Posterior vena cava (tissue), 2 donors: ENCODE data around the gene SYTL3. TPM values are rescaled to one million over a fixed set of nuclear protein-coding genes. Genes with fewer than 3 reads are reported as not detected.

ENCODE experiments used
- DNase-seq: peaks from one replicate; pipeline ENCODE4 v3.0.0-alpha.2; 2020; ENCODE audit warnings: low spot score
- intact Hi-C, 2 donors: fragments of 100-400 bp; cut with DNase I; formaldehyde crosslinking; loops; one replicate each; pipeline versions ENCODE4 v1.14.1 to v1.14.2; 2022 to 2023
- total RNA-seq, 2 donors: library from RNA; stranded (reverse); fragmentation: NEBNext Ultra II Directional; extraction: Animal tissue kit (Norgen Biotek cat#: 25700); gene quantifications; one replicate each; pipeline ENCODE4 v1.2.1, GENCODE V29; 2021
- donor health status: DM: yes; HTN: yes; CAD: no.
- donor health status: DM: yes; HTN: yes; CAD: no.

SYTL3 gene
- total RNA-seq, 2 donors from 2014 or later = 2.0 to 6.5 TPM

GRCh38 chr6:158762787-158763433 lies 113.1 kb downstream of the SYTL3 start:
- intact Hi-C loops = no loop called here
- no peak for DNase-seq

GRCh38 chr6:158763434-158764182 lies 113.8 kb downstream of the SYTL3 start:
- no peak for DNase-seq
- intact Hi-C loops = no loop called here

GRCh38 chr6:158764183-158764849 lies 114.5 kb downstream of the SYTL3 start:
- no peak for DNase-seq
- intact Hi-C loops = no loop called here

GRCh38 chr6:158764926-158765325 lies 115.1 kb downstream of the SYTL3 start:
- no peak for DNase-seq
- intact Hi-C loops = no loop called here

GRCh38 chr6:158765499-158766068 lies 115.7 kb downstream of the SYTL3 start:
- intact Hi-C loops = no loop called here
- DNase-seq = no peak

GRCh38 chr6:158766621-158767455 lies 117.0 kb downstream of the SYTL3 start:
- intact Hi-C loops = no loop called here

GRCh38 chr6:158767709-158768108 lies 117.9 kb downstream of the SYTL3 start:
- intact Hi-C loops = no loop called here
- no peak for DNase-seq

More at GRCh38 chr6:158766621-158767455, 117.0 kb downstream of the SYTL3 start:
- DNase-seq = no peak

- intact Hi-C loops = no loop called here
- DNase-seq = no peak
Measured at GRCh38 chr6:158768436-158768835, 118.6 kb downstream of the SYTL3 start.

GRCh38 chr6:158769234-158769770 lies 119.4 kb downstream of the SYTL3 start:
- no peak for DNase-seq

GRCh38 chr6:158769771-158770432 lies 120.0 kb downstream of the SYTL3 start:
- intact Hi-C loops = no loop called here
- no peak for DNase-seq

More at GRCh38 chr6:158769234-158769770, 119.4 kb downstream of the SYTL3 start:
- intact Hi-C loops = no loop called here

- intact Hi-C loops = no loop called here
- no peak for DNase-seq
Measured at GRCh38 chr6:158770533-158771330, 120.9 kb downstream of the SYTL3 start.

GRCh38 chr6:158771399-158772152 lies 121.7 kb downstream of the SYTL3 start:
- intact Hi-C loops = no loop called here
- no peak for DNase-seq

GRCh38 chr6:158772172-158772571 lies 122.3 kb downstream of the SYTL3 start:
- intact Hi-C loops = no loop called here
- no peak for DNase-seq

- intact Hi-C loops = no loop called here
- no peak for DNase-seq
Measured at GRCh38 chr6:158772851-158773371, 123.1 kb downstream of the SYTL3 start.

GRCh38 chr6:158773581-158774449 lies 124.0 kb downstream of the SYTL3 start:
- DNase-seq = no peak
- intact Hi-C loops = no loop called here
